ENCODE results near the gene LNX2.

DNA sequence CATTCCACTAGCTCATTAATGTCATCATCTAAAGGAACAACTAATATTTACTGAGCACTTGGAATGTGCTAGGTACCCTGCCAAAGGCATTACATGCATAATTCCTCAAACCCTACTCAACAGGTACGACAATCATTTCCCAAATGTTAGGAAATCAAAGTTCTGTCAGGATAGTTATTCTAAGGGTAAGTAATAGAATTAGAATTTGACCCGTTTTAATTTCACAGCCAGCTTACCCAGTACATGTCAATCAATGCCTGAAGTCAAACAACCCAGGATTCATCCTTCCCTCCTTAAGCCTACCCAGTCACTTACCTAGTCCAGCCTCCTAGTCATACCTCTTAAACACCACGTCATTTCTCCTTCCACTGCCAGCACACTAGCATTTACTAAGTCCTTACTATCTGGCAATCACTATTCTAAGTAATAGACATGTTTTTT is 2.4 kb downstream of the LNX2 start:
- TF ChIP-seq CTCF (conservative IDR thresholded peaks at IDR 0.05 in 1 of 2, IDR thresholded peaks at IDR 0.05 in 1 of 2; ENCODE audit: extremely low read depth in 1 of 2, insufficient read depth in 1 of 2, low read depth in 1 of 2, low read length in 2 of 2) (no peak), EZH2 (IDR thresholded peaks at IDR 0.05; ENCODE audit: borderline replicate concordance, low read length) (no peak)

Measured in mammary epithelial cell (primary cell).